Measurements from ENCODE around the gene FABP1. TPM values are rescaled to one million over a fixed set of nuclear protein-coding genes. Genes with fewer than 3 reads are reported as not detected.

The FABP1 gene
- total RNA-seq, 2 experiments from 2014 or later, result not detected

DNA sequence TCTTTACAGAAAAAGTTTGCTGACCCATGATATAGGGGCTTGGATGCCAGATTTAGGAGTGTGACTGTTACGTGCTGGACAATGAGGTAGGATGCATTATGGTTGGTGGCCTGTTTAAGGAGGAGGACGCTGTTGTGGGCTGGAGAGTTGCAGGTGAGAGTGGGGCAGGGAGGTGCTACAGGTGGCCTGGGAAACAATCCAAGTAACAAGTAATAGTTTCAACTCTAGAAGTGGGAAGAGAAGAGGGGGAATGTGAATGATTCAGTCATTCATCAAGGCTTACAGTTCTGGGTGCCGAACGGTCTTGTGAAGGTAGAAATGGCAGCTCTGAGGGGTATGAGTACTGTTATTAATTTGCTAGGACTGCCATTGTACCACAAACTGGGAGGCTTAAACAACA is 6.2 kb downstream of the FABP1 start:
- CTCF ChIA-PET, result no interaction called here

DNA sequence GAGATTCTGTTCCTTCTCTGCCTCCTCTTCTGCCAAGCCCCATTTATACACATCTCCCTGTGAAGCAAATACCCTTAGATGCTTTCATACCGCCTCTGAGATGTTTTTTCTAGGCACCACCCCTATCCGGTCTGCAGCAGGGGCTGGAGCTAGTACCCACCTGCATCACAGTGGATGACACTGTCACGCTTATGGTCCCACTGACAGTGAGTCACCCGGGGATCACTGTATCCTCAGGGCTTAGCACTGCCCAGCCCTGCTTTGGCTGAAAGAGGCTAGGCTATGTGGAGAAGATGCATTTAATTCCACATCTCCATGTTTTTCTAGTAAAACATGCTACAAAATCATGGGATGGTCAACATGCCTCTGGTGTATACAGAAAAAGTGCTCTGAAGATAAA is 9.9 kb downstream of the FABP1 start:
- CTCF ChIA-PET, result no interaction called here
- POLR2A ChIA-PET, result no interaction called here

More for the DNA sequence above, 6.2 kb downstream of the FABP1 start:
- POLR2A ChIA-PET, result no interaction called here

DNA sequence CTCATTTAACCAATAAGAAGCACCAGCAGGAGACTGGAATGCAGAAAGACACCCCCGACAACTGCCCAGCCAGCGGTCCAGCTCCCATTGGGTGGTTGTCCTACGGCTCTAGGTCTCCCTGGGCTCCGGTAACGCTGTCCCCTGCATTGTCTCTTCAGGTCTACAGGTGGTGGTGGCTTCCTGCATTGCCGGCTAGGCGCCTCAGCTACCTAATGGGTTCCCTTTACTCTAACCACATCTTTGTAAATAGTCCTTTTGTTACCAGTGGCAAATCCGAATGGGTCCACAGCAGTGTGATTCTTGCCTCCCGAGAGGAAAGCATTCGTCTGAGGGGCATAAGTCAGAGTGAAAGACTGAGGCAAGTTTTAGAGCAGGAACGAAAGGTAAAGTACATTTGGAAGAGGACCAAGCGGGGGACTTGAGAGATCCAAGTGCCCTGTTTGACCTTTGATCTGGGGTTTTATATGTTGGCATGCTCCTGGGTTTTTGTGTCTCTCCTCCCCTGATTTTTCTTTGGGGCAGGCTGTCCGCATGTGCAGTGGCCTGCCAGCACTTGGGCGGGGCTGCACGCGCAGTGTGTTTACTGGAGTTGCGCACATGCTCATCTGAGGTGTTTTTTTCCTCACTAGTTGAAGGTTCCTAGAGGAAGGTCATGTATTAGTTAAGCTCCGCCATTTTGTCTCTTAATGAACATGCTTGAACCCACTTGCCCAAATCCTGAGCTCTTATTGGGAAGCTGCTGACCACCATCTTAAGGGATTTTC is 11.0 kb downstream of the FABP1 start:
- POLR2A ChIA-PET, result no interaction called here

DNA sequence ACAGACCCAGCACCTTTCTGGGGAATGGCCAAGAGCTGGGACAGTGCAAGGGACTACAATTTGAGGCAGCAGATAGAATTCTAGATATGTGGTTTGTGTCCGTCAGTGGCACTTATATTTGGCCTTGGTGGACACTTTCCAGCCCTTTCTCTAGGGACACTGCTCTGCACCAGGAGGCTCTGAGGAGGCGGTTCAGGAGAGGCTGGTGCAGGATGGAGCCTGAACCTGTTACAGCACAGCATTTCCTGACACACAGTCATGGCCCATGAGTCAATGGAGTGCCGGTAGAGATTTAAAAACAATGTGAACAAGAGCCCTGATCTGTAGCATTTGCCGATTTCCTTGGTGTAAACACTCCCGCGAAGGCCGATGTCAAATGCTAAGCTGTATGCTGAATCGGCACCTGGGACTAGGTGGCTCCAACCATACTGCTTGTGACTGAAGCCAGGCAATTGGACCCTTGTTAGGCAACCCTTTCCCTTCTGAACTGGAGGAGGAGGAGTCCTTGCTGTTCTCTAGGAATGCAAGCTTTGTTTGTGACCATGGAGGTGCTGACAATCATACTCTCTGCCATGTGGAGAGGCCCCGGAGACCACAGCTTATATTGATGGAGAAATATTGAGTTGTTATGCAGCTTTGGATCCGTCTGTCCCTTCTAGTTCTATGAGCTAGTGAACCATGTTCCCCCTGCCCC is 11.9 kb downstream of the FABP1 start:
- POLR2A ChIA-PET, result no interaction called here
- CTCF ChIA-PET, result no interaction called here

More for the DNA sequence above, 11.0 kb downstream of the FABP1 start:
- CTCF ChIA-PET, result interaction anchor here (0.6 kb wide), 1 partner anchor 28 kb away, joined by 5 read pairs; no protein-coding TSS in a partner anchor

DNA sequence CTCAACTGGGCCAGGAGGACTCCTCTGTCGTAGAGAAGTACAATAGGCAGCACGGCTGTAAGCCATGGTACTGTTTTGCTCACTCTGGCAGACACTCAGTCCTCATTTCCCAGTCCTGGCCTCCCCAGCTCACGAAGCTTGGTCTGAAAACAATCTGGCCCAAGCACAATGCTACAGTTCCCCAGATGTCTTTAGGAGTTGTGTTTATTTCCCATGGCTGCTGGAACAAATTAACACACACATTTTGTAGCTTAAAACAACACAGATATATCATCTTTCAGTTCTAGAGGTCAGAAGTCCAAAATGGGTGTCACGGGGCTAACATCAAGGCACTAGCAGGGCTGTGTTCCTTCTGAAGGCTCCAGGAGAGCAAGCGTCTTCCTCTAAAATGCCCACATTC is 13.0 kb downstream of the FABP1 start:
- CTCF ChIA-PET, result no interaction called here
- POLR2A ChIA-PET, result no interaction called here

DNA sequence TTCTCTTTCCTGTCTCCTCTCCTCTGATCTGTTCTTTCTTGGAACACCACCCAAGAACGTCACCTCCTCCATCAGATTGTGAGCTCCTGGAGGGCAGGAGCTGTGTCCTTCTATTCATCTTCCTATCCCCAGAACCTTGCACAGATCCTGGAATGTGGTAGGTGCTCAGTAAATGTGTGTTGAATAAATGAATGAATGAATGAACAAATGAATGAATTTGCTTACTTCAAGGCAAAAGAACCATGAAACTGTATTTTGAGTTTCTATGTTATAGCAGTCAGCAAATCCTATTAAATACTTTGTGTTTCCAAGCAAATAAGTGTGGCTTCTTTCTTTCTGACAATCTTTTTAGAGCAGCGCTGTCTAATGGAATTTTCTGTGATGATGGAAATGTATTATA is 14.8 kb downstream of the FABP1 start:
- CTCF ChIA-PET, result no interaction called here

DNA sequence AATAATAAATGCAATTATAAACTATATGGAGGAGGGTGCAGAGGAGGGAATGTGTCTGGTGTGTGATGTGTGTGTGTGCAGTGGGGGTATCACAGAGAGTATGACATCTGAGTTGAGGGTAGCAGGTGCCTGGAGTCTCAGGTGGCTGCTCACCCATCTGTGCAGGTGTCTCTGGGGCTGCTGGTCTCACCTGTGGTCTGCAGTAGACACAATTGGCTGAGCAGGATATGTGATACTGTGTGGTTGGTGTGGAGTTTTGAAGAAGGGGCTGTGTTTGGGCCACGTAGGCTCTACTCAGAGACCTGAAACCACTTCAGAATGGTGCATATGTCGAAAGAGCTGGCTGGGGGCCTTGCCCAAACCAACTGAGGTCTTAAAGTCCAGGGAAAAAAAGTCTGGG is 17.0 kb downstream of the FABP1 start:
- POLR2A ChIA-PET, result no interaction called here

More for the DNA sequence above, 14.8 kb downstream of the FABP1 start:
- POLR2A ChIA-PET, result no interaction called here

DNA sequence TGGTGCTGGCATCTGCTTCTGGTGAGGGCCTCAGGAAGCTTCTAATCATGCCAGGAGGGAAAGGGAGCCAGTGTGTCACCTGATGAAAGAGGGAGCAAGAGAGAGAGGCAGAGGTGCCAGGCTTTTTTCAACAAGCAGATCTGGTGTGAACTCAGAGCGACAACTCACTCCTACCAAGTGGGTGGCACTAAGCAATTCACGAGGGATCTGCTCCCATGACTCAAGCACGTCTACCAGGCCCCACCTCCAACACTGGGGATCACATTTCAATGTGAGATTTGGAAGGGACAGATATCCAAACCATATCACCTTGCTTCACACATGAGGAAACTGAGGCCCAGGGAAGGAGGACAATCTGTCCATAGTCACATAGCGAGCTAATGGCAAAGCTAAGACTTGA is 19.1 kb downstream of the FABP1 start:
- ChIA-PET POLR2A (no interaction called here), CTCF (no interaction called here)

More for the DNA sequence above, 17.0 kb downstream of the FABP1 start:
- CTCF ChIA-PET, result no interaction called here

DNA sequence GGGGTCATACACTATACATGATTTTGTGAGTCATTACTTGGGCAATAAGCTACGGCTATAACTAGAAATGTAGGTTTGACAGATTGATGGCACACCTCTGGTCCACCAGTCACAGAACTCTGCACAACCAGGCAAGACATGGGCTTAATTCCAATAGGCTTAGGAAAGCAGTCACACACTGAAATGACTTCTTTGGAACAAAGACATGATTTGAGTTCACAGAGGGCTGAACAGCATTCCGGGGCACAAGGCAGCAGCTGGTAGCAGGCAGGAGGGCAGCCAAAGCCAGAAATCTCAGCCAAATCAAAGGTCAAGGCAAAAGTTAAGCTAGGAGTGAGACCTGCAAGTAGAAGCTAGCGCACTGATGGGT is 27.4 kb downstream of the FABP1 start:
- CTCF ChIA-PET, result no interaction called here
- POLR2A ChIA-PET, result no interaction called here

DNA sequence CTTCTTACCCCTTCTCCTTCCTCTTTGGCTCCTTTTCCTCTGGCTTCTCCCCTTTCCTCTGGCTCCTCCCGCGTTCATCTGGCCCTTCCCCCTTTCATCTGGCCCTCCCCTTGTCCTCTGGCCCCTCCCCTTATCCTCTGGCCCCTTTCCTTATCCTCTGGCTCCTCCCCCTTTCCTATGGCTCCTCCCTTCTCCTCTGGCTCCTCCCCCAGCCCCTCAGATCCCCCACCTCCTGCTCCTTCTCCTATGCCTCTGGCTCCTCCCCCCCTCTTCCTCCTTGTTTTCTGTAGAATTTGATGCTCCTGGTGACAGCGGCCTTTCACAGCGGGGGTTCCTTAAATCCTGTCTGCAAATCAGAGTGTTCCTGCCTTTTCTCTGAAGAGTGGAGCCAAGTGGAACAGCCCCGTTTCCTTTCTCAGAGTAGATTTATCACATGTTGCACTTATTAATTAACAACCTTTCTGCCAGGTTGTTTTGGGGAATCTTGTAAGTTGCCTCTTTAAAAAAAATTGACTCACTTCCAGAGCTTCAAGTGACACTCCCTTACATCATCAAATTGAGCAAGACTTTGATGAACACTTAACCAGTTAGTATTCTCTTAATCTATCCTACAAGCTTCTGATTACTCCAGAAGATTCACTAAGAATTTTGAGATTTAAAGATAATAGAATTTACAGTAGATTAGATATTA is 27.9 kb downstream of the FABP1 start:
- POLR2A ChIA-PET, result no interaction called here
- CTCF ChIA-PET, result no interaction called here

DNA sequence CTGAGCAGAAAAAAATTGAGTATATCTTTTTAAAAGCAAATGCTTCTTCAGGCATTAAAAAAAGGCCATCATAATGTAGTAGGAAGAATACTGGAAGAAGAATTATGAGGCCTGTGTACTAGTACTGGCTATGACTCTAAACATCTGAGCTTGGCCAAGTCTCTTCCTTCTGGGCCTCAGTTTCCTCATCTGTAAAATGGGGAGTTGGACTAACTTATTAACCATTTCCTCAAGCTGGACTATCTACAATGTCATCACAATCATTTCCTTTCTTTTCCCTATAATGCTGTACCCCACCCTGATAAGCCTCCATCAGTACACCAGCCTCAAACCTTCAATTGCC is 29.3 kb downstream of the FABP1 start:
- ChIA-PET POLR2A (no interaction called here), CTCF (interaction anchor here (0.6 kb wide), 1 partner anchor 39 kb away, joined by 4 read pairs; no protein-coding TSS in a partner anchor)

DNA sequence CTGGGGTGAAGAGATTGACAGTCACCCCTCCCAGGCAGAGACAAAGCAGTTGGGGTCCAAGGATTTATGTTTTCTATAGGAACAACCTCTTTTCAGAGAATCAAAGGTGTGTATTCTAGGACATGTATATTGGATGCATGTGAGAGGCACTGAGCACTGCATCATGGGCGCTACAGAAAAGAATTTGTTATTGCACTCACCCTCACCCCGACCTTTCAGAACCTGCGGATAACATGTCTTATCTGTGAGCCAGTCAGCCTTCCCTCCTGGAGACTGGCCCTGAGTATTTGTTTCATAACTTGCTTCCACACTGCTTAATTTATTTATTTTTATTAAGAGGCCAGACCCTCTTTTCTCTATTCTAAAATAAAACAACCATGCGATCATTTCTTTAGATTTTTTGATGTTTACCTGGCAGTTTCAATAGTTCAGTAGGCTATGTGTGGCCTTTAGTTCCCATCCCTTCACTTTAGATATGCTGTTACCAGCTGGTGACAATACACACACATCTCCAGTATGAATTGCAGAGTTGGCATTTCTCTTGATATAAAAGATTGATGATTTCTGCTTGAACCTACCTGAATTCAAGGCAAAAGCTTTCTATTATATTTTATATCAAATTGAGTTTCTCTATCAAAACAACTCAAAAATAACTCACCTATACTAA is 29.8 kb downstream of the FABP1 start:
- POLR2A ChIA-PET, result no interaction called here
- CTCF ChIA-PET, result no interaction called here

DNA sequence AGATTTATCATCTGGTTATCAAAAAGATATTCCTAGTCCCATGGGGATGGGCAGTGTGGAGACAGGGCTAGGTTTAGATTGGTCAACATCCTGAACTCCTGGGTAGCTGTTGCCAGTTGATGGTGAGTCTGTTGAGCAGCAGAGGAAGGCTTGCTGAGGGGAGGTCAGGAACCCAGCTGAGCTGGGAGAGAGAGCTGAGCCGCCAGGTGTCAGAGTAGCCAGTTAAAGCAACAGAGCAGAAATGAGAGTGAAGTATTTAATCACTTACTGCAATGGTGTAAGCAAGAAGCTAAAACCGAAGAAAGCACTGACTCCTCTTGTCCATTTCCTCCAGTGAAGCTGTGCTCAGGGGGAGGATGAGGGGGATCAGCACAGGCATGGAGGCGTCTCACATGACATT is 30.7 kb downstream of the FABP1 start:
- ChIA-PET CTCF (no interaction called here), POLR2A (no interaction called here)

DNA sequence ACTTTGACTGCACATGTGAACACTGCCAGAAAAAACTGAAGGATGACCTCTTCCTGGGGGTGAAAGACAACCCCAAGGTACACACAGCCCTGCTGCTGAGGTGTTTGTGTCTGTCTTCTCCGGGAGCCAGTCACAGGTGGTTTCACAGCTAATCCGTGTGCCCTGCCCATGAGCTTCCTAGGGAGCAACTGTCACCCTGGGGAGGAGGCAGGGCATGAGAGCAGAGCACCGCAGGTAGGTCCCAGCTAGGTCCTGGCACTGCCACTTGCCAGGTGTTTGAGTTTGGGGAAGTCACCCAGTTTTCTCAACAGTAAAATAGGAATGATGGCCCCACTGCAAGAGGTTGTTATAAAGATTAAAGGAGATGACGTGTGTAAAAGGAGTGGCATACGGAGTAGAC is 31.2 kb downstream of the FABP1 start:
- CTCF ChIA-PET, result no interaction called here
- POLR2A ChIA-PET, result no interaction called here

DNA sequence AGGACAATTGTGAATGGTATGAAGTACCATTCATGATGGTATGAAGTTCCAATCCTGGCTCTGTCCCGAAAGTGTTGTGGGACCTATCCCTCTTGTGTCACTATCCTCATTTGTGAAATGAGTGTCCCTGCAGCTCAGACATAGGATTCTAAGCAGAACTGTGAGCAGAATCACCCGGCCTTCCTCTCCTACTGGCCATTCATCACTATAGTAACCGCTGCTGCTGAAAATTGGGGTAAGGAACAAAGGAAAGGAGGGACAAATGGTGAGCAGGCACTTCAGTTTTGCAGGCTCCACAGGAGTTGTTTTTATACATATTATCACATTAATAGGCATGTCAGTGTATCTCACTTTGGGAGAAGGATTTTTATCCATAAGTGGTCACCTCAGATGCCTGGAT is 32.8 kb downstream of the FABP1 start:
- ChIA-PET POLR2A (no interaction called here), CTCF (no interaction called here)

DNA sequence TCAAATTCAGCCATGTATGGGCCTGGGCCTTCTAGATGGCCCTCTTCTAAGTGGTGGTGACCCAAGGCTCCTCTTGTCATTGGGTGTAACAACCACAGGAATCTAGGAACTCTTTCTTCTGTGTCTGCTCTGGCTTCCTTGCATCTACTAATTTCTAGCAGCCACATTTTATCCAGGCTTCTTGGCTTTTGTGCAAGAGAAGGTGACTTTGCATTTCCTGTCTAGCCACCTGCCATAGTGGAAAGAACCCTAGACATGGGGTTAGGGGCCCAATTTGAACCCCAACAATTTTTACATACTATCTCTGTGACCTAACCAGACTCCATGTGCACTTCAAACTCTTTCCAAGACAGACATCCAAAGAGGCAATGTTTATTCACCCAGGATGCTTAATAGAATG is 35.1 kb downstream of the FABP1 start:
- ChIA-PET CTCF (no interaction called here), POLR2A (no interaction called here)

DNA sequence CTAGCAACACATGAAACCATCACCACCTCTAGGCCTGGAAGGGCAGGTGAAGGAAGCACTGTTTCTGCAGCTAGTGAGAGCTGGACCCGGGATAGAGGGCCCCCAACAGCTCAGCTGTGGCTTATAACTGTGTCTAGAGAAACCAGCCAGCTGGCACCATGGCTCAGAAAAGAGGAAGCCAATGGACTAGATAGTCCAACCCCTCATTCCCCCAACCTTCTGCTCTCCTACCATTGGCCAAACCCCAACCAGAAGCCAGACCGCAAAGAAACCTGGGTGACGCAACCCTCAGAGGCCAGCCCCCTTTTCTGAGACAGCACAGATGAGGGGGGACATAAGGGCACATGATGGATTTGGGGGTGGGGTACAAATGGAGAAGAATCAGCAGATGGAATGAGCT is 35.9 kb downstream of the FABP1 start:
- ChIA-PET POLR2A (no interaction called here), CTCF (no interaction called here)

DNA sequence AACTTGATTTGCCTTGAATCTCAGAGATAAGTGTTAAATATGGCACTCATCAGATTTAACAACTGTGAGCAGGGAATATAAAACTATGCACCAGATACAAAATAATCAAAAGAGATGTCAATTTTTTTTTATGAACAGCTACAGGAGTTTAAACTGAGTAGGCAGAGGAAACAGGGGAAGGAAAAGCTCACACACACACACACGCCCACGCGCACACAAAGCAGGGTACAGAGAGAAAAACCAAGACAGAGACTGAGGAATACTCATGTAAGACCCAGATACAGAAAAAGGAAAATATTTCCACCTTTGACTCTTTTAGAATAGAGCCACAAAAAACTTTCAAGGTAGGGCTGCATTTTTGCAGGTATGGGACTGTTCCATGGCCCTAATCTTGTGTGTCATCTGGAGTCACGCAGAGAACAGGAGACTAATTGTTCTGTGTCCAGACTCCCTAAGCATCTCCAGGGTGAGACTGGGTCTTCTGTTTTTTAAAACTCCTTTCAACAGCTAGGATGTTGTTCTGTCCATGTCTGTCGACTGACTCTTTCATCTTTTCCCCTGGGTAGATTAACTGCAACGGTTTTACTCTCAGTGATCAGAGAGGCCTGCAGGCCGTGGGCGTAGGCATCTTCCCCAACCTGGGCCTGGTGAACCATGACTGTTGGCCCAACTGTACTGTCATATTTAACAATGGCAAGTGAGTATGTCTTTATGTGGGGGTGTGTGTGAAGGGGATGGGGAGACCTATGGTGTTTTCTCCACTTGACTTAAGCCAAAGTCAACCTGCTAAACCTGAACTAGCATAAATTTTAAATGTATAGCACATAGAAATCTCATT is 37.2 kb downstream of the FABP1 start:
- POLR2A ChIA-PET, result no interaction called here

DNA sequence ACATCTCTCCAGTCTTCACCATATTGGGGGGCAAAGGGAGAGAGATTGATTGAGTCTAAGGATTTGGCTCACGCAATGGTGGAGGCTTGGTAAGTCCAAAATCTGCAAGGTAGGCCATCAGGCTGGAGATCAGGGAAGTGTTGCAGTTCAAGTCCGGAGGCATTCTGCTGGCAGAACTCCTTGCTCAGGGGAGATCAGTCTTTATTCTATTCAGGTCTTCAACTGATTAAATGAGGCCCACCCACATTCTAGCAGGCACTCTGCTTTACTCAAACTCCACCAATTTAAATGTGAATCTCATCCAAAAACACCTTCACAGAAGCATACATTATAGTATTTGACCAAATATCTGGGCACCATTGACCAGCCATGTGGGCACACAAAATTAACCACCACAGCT is 38.9 kb downstream of the FABP1 start:
- ChIA-PET POLR2A (no interaction called here), CTCF (interaction anchor here (0.7 to 1.5 kb wide), 2 partner anchors 28 to 29 kb away, joined by 3 to 5 read pairs; no protein-coding TSS in a partner anchor)

More for the DNA sequence above, 37.2 kb downstream of the FABP1 start:
- CTCF ChIA-PET, result interaction anchor here (1.5 kb wide), 1 partner anchor 30 kb away, joined by 3 read pairs; no protein-coding TSS in a partner anchor

DNA sequence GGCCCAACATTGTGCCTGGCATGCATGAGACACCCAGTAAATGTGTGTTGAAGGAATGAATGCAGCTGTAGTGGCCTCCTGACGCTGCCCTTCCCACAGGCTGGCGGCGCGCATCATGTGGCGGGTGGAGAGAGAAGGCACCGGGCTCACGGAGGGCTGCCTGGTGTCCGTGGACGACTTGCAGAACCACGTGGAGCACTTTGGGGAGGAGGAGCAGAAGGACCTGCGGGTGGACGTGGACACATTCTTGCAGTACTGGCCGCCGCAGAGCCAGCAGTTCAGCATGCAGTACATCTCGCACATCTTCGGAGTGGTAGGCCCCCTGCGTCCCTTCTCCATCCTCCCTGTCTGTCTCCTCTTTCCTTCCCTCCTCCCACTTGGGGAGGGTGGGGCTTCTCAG is 40.1 kb downstream of the FABP1 start:
- POLR2A ChIA-PET, result no interaction called here
- CTCF ChIA-PET, result no interaction called here

Data from activated CD8-positive, alpha-beta memory T cell treated with anti-CD3 and anti-CD28 coated beads for 36 hours (primary cell).